BE2C (cell line): ENCODE measurements around the gene GHR.

Experiments
- DNase-seq: peaks from one replicate; pipeline ENCODE4 v3.0.0-alpha.2; 2020
- H3K27me3 ChIP-seq: fragments of 250-450 bp; sonication (Bioruptor Pico); 2 replicates; pipeline ENCODE4 v1.5.1; 2020; ENCODE audit warnings: mild to moderate bottlenecking
- H3K36me3 ChIP-seq: fragments of 250-450 bp; sonication (Bioruptor Pico); 2 replicates; pipeline ENCODE4 v1.5.1; 2020; ENCODE audit warnings: mild to moderate bottlenecking
- H3K4me1 ChIP-seq: fragments of 250-450 bp; sonication (Bioruptor Pico); 2 replicates; pipeline ENCODE4 v1.5.1; 2020
- H3K4me3 ChIP-seq: 2 replicates; pipeline ENCODE4 v1.5.1; 2011; ENCODE audit warnings: low read depth, low read length
- H3K9me3 ChIP-seq: fragments of 250-450 bp; sonication (Bioruptor Pico); 2 replicates; pipeline ENCODE4 v1.5.1; 2020
- CTCF ChIP-seq: IDR thresholded peaks from 2 replicates; pipeline ENCODE4 v1.5.1; 2012; ENCODE audit warnings: mild to moderate bottlenecking, low read depth, low read length

GHR gene

GRCh38 chr5:42621662-42622061, 198.4 kb downstream of the GHR start:
- no peak for TF ChIP-seq CTCF

GRCh38 chr5:42624912-42625311, 201.7 kb downstream of the GHR start:
- no peaks in the 10 kb centered on the region for H3K4me1 ChIP-seq
- H3K36me3 ChIP-seq = no peaks in the 10 kb centered on the region
- H3K4me3 ChIP-seq = no peak overlapping the region
- H3K27me3 ChIP-seq = no peaks in the 10 kb centered on the region
- TF ChIP-seq CTCF = no peak
- no peaks in the 10 kb centered on the region for H3K9me3 ChIP-seq
- no peak for DNase-seq

More at GRCh38 chr5:42621662-42622061, 198.4 kb downstream of the GHR start:
- Histone ChIP-seq H3K4me3 (no peak overlapping the region), H3K36me3 (no peaks in the 10 kb centered on the region), H3K27me3 (no peaks in the 10 kb centered on the region), H3K4me1 (no peaks in the 10 kb centered on the region), H3K9me3 (no peaks in the 10 kb centered on the region; the same call in 1 of the 2 replicates)
- DNase-seq = no peak

- Histone ChIP-seq H3K36me3 (no peaks in the 10 kb centered on the region), H3K4me3 (no peak overlapping the region), H3K4me1 (no peaks in the 10 kb centered on the region), H3K27me3 (no peaks in the 10 kb centered on the region), H3K9me3 (no peaks in the 10 kb centered on the region)
- no peak for DNase-seq
- no peak for TF ChIP-seq CTCF
Observed at GRCh38 chr5:42626462-42626861, 203.2 kb downstream of the GHR start.

GRCh38 chr5:42628821-42629220, 205.6 kb downstream of the GHR start:
- Histone ChIP-seq H3K9me3 (no peaks in the 10 kb centered on the region), H3K4me3 (no peak overlapping the region), H3K27me3 (no peaks in the 10 kb centered on the region), H3K36me3 (no peaks in the 10 kb centered on the region), H3K4me1 (no peaks in the 10 kb centered on the region)
- DNase-seq = no peak
- TF ChIP-seq CTCF = no peak

GRCh38 chr5:42629284-42629683, 206.0 kb downstream of the GHR start:
- H3K36me3 ChIP-seq = no peaks in the 10 kb centered on the region
- no peak for DNase-seq
- H3K4me3 ChIP-seq = no peak overlapping the region
- H3K27me3 ChIP-seq = no peaks in the 10 kb centered on the region
- H3K4me1 ChIP-seq = no peaks in the 10 kb centered on the region
- no peak for TF ChIP-seq CTCF
- no peaks in the 10 kb centered on the region for H3K9me3 ChIP-seq

GRCh38 chr5:42631241-42631640, 208.0 kb downstream of the GHR start:
- Histone ChIP-seq H3K4me3 (no peak overlapping the region), H3K9me3 (no peaks in the 10 kb centered on the region), H3K27me3 (no peaks in the 10 kb centered on the region), H3K36me3 (no peaks in the 10 kb centered on the region), H3K4me1 (no peaks in the 10 kb centered on the region)
- TF ChIP-seq CTCF = no peak
- DNase-seq = no peak
